ENCODE measurements around the gene ZMYND8.

- no peak for TF ChIP-seq CTCF (IDR thresholded peaks at IDR 0.05)
- TF ChIP-seq POLR2AphosphoS5 (IDR thresholded peaks at IDR 0.05) = no peak
- TF ChIP-seq POLR2A (IDR thresholded peaks at IDR 0.05) = no peak
Measured at GRCh38 chr20:47280668-47281067, 75.8 kb downstream of the ZMYND8 start.
